Dendritic cell treated with granulocyte-macrophage colony-stimulating factor and Interleukin-4, amounts not matched to agents 40 ng/mL and 50 ng/mL, for 4 days (primary cell): ENCODE measurements around the gene DYSF.
A peak's percentile ranks its signal among the peaks of the same experiment; 100 is the strongest.

Source experiments
- H3K27ac Mint-ChIP-seq: one replicate; pipeline ENCODE4 v1.8.0; 2022; ENCODE audit warnings: mild to moderate bottlenecking, mixed read lengths
- H3K27me3 Mint-ChIP-seq: one replicate; pipeline ENCODE4 v1.8.0; 2022; ENCODE audit warnings: mild to moderate bottlenecking, mixed read lengths
- H3K36me3 Mint-ChIP-seq: one replicate; pipeline ENCODE4 v1.8.0; 2022; ENCODE audit warnings: low read depth, mixed read lengths
- H3K4me1 Mint-ChIP-seq: one replicate; pipeline ENCODE4 v1.8.0; 2022; ENCODE audit warnings: low read depth, mixed read lengths
- H3K4me3 Mint-ChIP-seq: one replicate; pipeline ENCODE4 v1.8.0; 2022; ENCODE audit warnings: mild to moderate bottlenecking, moderate library complexity, mixed read lengths
- H3K9me3 Mint-ChIP-seq: one replicate; pipeline ENCODE4 v1.8.0; 2022; ENCODE audit warnings: mixed read lengths
- intact Hi-C: fragments of 100-400 bp; cut with micrococcal nuclease; formaldehyde crosslinking; loops from one replicate; pipeline ENCODE4 v1.15.0; 2022

The DYSF gene

DNA sequence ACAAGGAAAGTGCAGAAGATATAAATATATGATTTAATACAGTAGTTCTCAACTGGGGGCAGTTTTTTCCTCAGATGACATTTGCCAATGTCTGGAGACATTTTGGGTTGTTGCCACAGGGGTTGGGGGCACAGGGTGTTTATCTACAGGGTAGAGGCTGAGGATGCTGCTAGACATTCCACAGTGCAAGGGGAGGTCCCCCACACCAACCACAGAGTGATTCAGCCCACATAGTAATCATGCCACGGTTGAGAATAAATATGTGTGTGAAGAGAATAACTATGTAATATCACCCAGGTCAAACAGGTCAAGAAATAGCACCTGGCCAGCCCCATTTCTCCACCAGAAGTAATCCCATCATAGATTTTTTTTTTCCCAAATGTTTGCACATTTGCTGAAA is 17.9 kb downstream of the DYSF start:
- Mint-ChIP-seq H3K9me3 (no peaks in the 10 kb centered on the region), H3K27me3 (peaks cover 11% of the 10 kb centered on the region), H3K36me3 (peaks cover 50% of the 10 kb centered on the region), H3K4me1 (peaks cover 69% of the 10 kb centered on the region), H3K4me3 (no peak overlapping the region), H3K27ac (no peak overlapping the region)
- intact Hi-C loops: no loop called here

DNA sequence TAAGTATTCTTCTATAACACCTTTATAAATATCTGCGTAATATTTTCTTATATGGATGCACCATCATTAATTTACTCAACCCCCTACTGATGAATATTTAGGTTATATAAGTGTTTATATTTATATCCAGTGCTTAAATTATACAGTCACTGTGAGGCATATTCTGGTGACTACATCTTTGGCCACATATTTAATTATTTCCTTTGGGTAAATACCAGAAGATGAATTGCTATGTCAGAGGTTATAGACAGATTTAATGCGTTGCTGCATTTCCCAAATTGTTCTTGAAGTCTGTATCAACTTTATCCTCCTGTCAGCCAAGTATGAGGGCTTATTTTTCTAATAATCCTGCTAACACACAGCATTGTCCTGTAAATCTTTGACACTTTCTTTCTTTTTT is 18.7 kb downstream of the DYSF start:
- peaks cover 46% of the 10 kb centered on the region for H3K36me3 Mint-ChIP-seq
- intact Hi-C loops: no loop called here
- peak overlapping the region; percentile 87 for H3K27ac Mint-ChIP-seq
- H3K27me3 Mint-ChIP-seq: peaks cover 9% of the 10 kb centered on the region
- H3K9me3 Mint-ChIP-seq: no peaks in the 10 kb centered on the region
- H3K4me1 Mint-ChIP-seq: peaks cover 74% of the 10 kb centered on the region
- H3K4me3 Mint-ChIP-seq: no peak overlapping the region

DNA sequence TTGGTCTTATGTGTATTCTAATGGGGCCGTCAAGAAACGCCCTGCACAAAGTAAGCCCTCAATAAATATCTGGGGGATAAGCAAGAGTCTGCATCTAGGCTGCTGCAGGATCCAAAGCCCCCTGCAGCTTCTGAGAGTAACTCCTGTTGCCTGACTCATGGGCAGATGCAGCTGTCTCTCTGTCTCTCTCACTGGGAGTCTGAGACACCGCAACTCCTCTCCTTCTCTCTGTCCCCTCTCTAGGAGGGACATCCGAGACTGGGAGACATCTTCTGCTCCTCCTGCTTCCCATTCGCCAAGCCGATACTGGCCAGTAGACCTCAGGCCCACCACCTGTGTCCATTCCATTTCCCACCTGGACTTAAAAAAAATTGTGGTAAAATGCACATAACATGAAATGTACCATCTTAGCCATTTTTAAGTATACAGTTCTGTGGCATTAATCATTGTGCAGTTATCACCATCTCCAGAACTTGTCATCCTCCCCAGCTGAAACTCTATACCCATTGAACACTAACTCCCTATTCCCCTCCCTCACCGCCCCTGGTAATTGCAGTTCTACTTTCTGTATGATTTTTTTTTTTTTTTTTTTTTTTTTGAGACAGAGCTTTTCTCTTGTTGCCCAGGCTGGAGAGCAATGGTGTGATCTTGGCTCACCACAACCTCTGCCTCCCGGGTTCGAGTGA is 20.1 kb downstream of the DYSF start:
- intact Hi-C loops: no loop called here
- H3K27ac Mint-ChIP-seq: peak overlapping the region; percentile 87
- H3K4me3 Mint-ChIP-seq: no peak overlapping the region

DNA sequence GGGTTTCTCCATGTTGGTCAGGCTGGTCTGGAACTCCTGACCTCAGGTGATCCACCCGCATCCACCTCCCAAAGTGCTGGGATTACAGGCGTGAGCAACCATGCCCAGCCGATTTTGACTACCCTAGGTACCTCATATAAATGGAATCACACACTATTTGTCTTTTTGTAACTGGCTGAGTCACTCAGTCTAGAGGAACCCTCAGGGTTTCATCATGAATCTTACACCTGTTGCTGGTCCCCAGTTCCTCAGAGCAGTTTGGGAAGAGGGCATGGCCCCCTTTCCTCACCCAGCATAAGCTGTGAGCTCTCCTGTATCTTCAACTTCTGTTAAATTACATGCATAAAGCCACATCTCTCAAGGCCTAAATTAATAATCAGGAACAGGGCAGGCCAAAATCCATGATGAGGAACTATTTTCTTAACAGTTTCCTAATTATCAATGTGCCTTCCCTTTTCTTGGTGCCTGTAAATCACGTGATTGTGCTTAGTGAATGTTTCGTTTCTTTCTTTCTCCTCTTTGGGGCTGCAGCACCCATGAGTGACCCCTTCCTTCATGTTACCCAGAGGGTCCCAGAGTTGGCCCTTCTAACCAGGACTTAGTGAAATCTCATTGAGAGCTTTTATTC is 20.9 kb downstream of the DYSF start:
- Mint-ChIP-seq H3K36me3 (peaks cover 34% of the 10 kb centered on the region), H3K27ac (peak overlapping the region; percentile 87), H3K9me3 (no peaks in the 10 kb centered on the region), H3K4me3 (peak overlapping the region; percentile 55), H3K27me3 (no peaks in the 10 kb centered on the region), H3K4me1 (peaks cover 69% of the 10 kb centered on the region)
- intact Hi-C loops: no loop called here

More for the DNA sequence above, 20.1 kb downstream of the DYSF start:
- Mint-ChIP-seq H3K36me3 (peaks cover 40% of the 10 kb centered on the region), H3K4me1 (peaks cover 67% of the 10 kb centered on the region), H3K27me3 (no peaks in the 10 kb centered on the region), H3K9me3 (no peaks in the 10 kb centered on the region)

DNA sequence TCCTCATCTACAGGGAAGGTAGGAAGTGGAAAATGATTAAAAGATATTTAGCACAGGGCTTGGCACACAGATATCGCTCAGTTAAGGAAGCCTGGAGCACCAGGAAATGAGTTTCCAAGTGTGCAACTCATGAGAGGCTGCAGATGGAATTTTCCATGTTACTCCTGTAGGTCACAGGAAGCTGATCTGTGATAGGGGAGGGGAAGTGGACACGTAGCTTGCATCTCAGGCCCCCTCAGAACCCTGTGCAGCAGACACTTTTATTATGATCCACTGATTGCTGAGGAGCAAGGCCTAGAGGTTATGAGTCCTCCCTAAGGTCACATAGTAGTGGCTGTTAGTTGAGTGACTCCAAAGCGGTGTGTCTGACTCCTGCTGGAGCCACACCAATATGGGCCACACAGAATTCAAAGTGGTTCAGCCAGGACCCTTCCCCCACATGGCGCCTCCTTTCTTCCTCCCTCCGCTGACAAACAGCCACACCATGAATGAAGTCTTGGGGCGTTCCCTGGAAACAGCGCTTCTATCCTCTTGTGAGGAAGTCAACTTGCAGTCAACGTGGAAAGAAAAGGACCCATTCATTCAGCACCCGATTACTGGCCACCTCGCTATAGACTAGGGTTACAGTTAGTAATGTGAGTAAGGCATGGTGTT is 21.5 kb downstream of the DYSF start:
- Mint-ChIP-seq H3K27me3 (no peaks in the 10 kb centered on the region), H3K27ac (peak overlapping the region; percentile 87), H3K9me3 (no peaks in the 10 kb centered on the region), H3K36me3 (peaks cover 39% of the 10 kb centered on the region), H3K4me1 (peaks cover 65% of the 10 kb centered on the region), H3K4me3 (peak overlapping the region; percentile 36)
- intact Hi-C loops: no loop called here

DNA sequence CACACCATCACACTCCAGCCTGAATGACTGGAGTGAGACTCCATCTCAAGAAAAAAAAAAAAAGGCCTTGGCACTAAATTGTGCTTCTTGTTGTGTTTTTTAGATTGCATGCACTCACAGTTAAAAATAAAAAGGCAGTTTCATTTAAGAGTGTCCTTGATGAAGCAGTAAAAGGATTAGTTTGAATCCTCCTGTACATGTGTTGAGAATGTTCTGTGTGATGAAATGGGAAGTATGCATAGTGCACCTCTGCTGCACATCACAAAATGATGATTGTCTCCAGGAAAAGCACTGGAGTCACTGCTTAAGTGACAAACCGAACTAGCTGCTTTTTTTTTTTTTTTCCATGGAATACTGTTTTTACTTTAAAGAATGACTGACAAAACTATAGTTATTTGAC is 23.1 kb downstream of the DYSF start:
- Mint-ChIP-seq H3K27ac (no peak overlapping the region), H3K4me3 (no peak overlapping the region), H3K9me3 (no peaks in the 10 kb centered on the region), H3K36me3 (peaks cover 44% of the 10 kb centered on the region), H3K4me1 (peaks cover 50% of the 10 kb centered on the region), H3K27me3 (no peaks in the 10 kb centered on the region)
- intact Hi-C loops: no loop called here

DNA sequence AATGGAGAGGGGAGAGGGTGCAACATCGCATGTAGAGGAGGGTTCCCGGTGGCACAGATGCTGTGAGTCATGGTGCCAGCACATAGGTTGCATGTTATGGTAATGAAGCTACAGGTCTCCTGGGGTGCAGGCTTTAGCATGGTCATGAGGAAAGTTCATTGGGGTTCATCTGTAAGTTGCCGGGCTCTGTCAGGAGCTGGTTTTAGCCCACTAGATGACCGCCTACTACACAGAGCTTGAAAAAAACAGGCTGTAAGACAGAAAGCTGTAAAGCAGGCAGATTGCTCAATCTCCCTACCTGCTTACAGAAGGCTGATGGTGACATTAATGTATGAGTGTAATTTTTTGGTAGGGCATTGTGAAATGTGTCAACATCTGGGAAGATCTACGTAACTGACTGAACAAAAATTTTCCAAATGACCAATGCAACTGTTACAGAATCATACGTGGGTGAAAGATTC is 23.9 kb downstream of the DYSF start:
- H3K4me3 Mint-ChIP-seq: no peak overlapping the region
- no peaks in the 10 kb centered on the region for H3K27me3 Mint-ChIP-seq
- H3K27ac Mint-ChIP-seq: no peak overlapping the region
- H3K4me1 Mint-ChIP-seq: peaks cover 50% of the 10 kb centered on the region
- H3K36me3 Mint-ChIP-seq: peaks cover 51% of the 10 kb centered on the region
- intact Hi-C loops: no loop called here
- H3K9me3 Mint-ChIP-seq: no peaks in the 10 kb centered on the region

DNA sequence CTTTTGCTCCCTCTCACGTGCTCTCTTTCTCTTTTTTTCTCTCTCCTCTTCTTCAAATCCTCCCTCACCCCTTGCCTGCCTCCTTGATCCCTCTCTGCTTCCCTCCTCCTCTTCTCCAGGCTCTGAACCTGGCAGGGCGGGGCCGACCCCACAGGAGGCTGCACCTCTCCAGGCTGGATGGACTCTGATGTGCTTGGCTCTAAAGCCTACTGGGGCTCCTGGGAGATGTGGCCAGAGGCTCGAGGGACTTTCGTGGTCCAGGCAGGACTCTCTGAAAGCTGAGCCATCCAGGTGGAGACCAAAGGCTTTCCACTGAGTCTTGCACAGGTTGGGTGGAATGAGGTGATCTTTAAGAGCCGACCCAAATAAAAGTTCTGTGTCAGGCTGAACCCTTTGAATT is 25.4 kb downstream of the DYSF start:
- Mint-ChIP-seq H3K27ac (peak overlapping the region; percentile 40), H3K27me3 (no peaks in the 10 kb centered on the region), H3K9me3 (no peaks in the 10 kb centered on the region), H3K4me3 (no peak overlapping the region), H3K4me1 (peaks cover 47% of the 10 kb centered on the region), H3K36me3 (peaks cover 51% of the 10 kb centered on the region)
- intact Hi-C loops: no loop called here

DNA sequence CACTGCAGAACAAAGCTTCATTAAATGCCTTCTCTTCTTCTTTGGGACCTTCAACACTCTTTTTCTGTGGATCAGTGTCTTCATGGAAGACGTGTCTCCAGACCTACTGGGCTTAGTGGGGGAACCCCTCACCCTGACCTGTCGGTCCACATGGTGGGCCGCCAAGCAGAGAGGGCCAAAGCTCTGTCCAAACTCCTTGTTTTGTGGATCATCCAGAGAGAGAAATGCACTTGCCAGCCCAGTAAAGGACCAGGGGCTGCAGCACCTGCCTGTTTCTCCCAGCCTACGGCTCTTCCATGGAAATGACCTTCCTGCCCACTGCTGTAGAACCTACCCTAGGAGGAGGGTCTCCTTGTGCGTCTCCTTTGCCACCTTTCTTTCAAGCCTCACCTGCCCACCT is 25.9 kb downstream of the DYSF start:
- Mint-ChIP-seq H3K36me3 (peaks cover 53% of the 10 kb centered on the region), H3K4me1 (peaks cover 44% of the 10 kb centered on the region), H3K4me3 (no peak overlapping the region), H3K27ac (no peak overlapping the region), H3K9me3 (no peaks in the 10 kb centered on the region), H3K27me3 (no peaks in the 10 kb centered on the region)
- intact Hi-C loops: no loop called here

DNA sequence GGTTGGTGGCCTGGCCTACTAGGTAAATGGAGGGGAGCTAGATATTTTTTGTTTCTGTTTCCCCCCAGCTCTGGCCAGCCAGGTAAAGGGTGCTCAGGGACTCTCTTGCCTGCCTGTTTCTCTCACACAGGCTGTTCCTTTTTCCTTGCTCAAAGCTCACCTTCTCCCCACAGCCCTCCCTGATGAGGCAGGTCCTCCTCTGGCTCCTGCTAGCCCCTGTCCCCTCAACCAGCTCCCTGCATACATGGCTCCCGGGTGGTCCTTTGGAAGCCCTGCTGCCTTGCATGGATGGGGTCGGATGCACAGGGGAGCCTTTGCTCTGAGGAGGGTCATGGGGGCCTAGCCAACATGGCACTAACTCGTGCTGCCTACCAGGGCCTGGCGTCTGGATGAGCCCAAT is 27.8 kb downstream of the DYSF start:
- Mint-ChIP-seq H3K27me3 (peaks cover under 1% of the 10 kb centered on the region), H3K27ac (no peak overlapping the region), H3K4me3 (no peak overlapping the region), H3K4me1 (peaks cover 31% of the 10 kb centered on the region), H3K36me3 (peaks cover 65% of the 10 kb centered on the region), H3K9me3 (no peaks in the 10 kb centered on the region)
- intact Hi-C loops: no loop called here

DNA sequence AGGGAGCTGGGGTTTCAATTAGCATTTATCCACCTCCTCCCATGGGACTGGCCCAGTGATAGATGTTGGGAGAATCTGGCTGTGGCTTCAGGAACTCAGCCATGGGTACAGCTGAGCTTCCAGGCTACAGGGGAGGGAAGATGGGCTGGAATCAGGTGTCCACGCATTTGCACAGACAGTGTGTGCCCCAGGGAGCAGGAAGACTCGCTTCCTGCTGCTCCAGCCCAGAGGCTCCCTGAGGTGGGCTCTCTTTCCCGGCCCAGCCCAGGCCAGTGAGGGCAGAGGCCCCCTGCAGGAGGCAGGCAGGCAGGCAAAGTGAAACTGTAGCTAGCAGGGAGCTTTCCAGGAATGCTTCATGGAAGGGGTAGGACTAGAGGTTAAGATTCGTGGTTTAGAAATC is 28.7 kb downstream of the DYSF start:
- H3K4me3 Mint-ChIP-seq: no peak overlapping the region

DNA sequence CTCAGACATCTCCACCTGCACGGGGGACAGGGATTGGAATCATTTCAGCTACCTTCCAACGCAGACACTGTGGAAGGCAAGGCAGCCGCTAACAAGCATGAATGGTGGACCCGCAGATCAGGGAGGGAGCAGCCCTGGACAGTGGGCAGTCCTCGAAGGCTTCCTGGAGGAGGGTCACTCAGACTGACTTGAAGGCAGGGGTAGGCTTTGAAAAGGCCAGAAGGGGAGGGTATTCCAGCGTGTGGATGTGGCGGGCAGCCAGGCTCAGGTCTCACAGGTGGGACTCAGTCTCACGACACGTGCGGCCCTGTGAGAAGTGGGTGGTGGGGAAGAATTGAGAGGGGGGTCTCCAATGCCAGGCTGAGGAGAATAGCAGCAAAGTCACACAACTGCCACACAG is 29.9 kb downstream of the DYSF start:
- Mint-ChIP-seq H3K36me3 (peaks cover 84% of the 10 kb centered on the region), H3K4me3 (no peak overlapping the region), H3K9me3 (no peaks in the 10 kb centered on the region), H3K27ac (no peak overlapping the region), H3K4me1 (peaks cover 15% of the 10 kb centered on the region), H3K27me3 (peaks cover 2% of the 10 kb centered on the region)
- intact Hi-C loops: no loop called here

More for the DNA sequence above, 28.7 kb downstream of the DYSF start:
- peaks cover 72% of the 10 kb centered on the region for H3K36me3 Mint-ChIP-seq
- no peaks in the 10 kb centered on the region for H3K9me3 Mint-ChIP-seq
- H3K4me1 Mint-ChIP-seq: peaks cover 22% of the 10 kb centered on the region
- intact Hi-C loops: no loop called here
- peaks cover 2% of the 10 kb centered on the region for H3K27me3 Mint-ChIP-seq
- H3K27ac Mint-ChIP-seq: no peak overlapping the region

DNA sequence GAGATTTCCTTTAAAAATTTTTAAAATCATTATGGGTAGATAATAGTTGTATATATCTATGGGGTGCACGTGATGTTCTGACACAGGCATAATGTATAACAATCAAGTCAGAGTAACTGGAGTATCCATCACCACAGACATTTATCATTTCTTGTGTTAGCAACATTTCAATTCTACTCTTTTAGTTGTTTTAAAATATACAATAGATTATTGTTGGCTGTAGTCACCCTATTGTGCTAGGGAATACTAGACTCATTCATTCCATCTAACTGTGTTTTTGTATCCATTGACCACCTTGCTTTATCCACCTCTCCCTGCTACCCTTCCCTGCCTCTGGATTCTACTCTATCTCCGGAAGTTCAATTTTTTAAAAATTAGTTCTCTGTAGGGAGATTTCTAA is 31.0 kb downstream of the DYSF start:
- Mint-ChIP-seq H3K36me3 (peaks cover 93% of the 10 kb centered on the region), H3K4me1 (peaks cover 10% of the 10 kb centered on the region), H3K9me3 (no peaks in the 10 kb centered on the region), H3K27ac (no peak overlapping the region), H3K4me3 (no peak overlapping the region), H3K27me3 (peaks cover 2% of the 10 kb centered on the region)
- intact Hi-C loops: no loop called here

DNA sequence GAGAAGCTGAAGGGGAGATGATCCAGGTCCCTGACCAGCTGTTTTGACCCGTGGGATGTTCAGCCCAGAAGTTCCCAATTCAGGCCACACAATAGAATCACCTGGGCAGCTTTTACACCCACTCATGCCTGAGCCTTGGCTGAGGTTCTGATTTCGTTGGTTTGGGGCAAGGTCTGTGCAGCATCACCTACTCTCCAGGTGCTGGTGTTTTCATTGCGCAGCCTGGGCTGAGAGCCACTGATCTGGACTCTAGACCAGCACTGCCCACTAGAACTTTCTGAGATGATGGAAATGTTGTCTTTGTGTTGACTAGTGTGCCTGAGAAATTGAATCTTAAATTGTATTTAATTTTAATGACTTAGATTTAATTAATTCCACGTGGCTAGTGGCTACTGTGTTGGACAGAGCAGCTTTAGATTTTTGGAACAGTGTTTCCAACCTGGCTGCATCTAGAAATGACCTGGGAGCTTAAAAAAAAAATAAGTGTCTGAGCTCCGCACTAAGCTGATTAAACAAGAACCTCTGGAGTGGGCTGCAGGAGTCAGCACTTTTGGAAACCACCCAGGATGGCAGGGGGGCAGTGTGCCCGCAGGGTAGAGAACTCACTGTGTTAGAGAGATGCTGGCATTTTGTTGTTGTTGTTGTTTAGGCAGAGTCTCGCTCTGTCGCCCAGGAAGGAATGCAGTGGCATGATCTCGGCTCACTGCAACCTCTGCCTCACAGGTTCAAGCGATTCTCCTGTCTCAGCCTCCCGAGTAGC is 33.7 kb downstream of the DYSF start:
- Mint-ChIP-seq H3K4me1 (peaks cover 10% of the 10 kb centered on the region), H3K27me3 (peaks cover 2% of the 10 kb centered on the region), H3K27ac (no peak overlapping the region), H3K36me3 (peaks cover 91% of the 10 kb centered on the region), H3K4me3 (no peak overlapping the region), H3K9me3 (no peaks in the 10 kb centered on the region)
- intact Hi-C loops: no loop called here
